NCI-H2107 (cell line): ENCODE data around the gene MMEL1.
"Not testable (repeated sequence)": the region's sequence is repeated elsewhere in the genome, so short reads cannot be mapped to it uniquely, and the experiment has no call there.

Source experiments
- DNase-seq: peaks from one replicate; lab custom pipeline; 2025; lab: John Stamatoyannopoulos, UW

Gene MMEL1, protein sequence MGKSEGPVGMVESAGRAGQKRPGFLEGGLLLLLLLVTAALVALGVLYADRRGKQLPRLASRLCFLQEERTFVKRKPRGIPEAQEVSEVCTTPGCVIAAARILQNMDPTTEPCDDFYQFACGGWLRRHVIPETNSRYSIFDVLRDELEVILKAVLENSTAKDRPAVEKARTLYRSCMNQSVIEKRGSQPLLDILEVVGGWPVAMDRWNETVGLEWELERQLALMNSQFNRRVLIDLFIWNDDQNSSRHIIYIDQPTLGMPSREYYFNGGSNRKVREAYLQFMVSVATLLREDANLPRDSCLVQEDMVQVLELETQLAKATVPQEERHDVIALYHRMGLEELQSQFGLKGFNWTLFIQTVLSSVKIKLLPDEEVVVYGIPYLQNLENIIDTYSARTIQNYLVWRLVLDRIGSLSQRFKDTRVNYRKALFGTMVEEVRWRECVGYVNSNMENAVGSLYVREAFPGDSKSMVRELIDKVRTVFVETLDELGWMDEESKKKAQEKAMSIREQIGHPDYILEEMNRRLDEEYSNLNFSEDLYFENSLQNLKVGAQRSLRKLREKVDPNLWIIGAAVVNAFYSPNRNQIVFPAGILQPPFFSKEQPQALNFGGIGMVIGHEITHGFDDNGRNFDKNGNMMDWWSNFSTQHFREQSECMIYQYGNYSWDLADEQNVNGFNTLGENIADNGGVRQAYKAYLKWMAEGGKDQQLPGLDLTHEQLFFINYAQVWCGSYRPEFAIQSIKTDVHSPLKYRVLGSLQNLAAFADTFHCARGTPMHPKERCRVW

DNA sequence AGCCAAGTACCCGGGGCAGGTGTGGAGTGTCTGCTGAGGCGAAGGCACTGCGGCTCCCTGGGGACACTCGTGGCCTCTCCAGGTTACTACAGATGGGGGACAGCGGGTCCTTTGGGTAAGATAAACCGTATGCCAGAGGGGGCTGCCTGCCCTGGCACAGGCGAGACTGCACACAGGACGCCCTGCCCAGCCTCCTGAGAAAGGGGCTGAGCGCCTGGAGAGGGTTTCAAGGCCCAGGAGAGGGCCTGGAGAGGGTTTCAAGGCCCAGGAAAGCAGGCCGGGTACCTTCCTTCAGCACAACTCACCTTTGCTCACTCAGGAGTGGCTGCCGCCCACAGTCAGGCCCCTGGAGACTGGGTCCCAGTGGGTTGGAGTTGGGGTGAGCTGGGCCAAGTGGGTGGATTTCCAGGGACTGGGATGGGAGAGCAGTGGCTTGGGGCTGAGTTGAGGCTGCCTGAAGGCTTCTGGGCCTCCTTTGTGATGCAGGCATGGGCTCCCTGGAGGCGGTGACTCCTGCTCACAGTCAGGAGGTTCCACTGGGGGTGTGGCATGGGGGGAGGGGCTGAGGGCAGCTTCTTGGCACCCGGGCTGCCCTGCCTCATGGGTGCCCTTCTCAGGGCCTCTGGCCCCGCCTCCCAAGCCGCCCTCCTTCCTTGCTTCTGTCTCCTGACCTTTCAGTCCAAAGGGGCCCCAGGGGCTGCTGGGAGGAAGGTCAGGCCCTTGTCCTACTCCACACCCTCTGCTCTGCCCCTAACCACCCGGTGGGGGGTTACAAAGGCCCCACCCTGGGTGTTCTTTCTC lies at the start of gene MMEL1:
MMEL1 (minus strand) TSS at position 456 of the 801 bp plus-strand sequence. CDS start 3,532 bp downstream, outside the sequence.
- no peak for DNase-seq

DNA sequence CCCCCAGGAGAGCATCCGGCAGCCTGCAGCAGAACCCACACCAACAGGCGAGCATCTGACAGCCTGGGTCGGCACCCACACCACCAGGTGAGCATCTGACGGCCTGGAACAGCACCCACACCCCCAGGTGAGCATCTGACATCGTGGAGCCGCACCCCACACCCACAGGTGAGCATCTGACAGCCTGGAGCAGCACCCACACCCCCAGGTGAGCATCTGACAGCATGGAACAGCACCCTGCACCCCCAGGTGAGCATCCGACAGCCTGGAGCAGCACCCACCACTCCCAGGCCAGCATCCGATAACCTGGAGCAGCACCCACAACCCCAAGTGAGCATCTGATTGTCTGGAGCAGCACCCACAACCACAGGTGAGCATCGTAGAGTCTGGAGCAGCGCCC lies 43.9 kb upstream of the MMEL1 start:
- not testable (repeated sequence) for DNase-seq

- DNase-seq: not testable (repeated sequence)
Observed at GRCh38 chr1:2671656-2672055, 38.8 kb upstream of the MMEL1 start.

DNA sequence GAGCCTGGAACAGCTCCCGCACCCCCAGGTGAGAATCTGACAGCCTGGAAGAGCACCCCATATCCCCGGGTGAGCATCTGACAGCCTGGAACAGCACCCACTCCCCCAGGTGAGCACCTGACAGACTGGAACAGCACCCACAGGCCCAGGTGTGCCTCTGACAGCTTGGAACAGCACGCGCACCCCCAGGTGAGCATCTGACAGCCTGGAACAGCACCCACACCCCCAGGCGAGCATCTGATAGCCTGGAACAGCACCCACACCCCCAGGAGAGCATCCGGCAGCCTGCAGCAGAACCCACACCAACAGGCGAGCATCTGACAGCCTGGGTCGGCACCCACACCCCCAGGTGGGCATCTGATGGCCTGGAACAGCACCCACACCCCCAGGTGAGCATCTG lies 27.0 kb upstream of the MMEL1 start:
- not testable (repeated sequence) for DNase-seq

GRCh38 chr1:2657909-2658308 lies 25.1 kb upstream of the MMEL1 start:
- not testable (repeated sequence) for DNase-seq

DNA sequence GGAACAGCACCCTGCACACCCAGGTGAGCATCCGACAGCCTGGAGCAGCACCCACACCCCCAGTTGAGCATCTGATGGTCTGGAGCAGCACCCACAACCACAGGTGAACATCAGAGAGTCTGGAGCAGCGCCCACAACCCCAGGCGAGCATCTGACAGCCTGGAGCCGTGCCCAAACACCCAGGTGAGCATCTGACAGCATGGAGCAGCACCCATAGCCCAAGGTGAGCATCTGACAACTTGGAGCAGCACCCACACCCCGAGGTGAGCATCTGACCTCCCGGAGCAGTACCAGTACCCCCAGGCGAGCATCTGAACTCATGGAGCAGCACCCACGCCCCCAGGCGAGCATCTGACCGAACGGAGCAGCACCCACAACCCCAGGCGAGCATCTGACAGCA lies 24.3 kb upstream of the MMEL1 start:
- not testable (repeated sequence) for DNase-seq

GRCh38 chr1:2655598-2656434 lies 23.0 kb upstream of the MMEL1 start:
- DNase-seq: not testable (repeated sequence)

DNA sequence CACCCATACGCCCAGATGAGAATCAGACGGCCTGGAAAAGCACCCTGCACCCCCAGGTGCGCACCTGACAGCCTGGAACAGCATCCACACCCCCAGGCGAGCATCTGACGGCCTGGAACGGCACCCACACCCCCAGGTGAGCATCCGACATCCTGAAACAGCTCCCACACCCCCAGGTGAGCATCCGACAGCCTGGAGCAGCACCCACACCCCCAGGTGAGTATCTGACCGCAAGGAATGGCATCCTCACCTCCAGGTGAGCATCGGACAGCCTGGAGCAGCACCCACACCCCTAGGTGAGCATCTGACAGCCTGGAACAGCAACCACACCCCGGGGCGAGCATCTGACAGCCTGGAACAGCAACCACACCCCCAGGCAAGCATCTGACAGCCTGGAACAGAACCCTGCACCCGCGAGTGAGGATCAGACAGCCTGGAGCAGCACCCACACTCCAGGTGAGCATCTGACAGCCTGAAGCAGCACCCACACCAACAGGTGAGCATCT lies 21.7 kb upstream of the MMEL1 start:
- DNase-seq: not testable (repeated sequence)

GRCh38 chr1:2653741-2654442 lies 21.1 kb upstream of the MMEL1 start:
- not testable (repeated sequence) for DNase-seq

GRCh38 chr1:2652926-2653571 lies 20.2 kb upstream of the MMEL1 start:
- not testable (repeated sequence) for DNase-seq

DNA sequence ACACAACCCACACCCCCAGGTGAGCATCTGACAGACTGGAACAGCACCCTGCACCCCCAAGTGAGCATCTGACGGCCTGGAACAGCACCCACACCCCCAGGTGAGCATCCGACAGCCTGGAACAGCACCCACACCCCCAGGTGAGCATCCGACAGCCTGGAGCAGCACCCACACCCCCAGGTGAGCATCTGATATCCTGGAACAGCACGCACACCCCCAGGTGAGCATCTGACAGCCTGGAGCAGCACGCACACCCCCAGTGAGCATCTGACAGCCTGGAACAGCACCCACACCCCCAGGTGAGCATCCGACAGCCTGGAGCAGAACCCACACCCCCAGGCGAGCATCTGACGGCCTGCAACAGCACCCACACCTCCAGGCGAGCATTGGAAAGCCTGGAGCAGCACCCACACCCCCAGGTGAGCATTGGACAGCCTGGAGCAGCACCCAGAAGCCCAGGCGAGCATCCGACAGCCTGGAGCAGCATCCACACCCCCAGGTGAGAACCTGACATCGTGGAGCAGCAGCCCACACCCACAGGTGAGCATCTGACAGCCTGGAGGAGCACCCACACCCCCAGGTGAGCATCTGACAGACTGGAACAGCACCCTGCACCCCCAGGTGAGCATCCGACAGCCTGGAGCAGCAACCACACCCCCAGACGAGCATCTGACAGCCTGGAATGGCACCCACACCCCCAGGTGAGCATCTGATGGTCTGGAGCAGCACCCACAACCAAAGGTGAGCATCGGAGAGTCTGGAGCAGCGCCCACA lies 19.5 kb upstream of the MMEL1 start:
- not testable (repeated sequence) for DNase-seq

GRCh38 chr1:2650967-2651645 lies 18.3 kb upstream of the MMEL1 start:
- DNase-seq: no peak

- no peak for DNase-seq
Observed at GRCh38 chr1:2646837-2647236, 14.0 kb upstream of the MMEL1 start.

GRCh38 chr1:2645776-2646175 lies 13.0 kb upstream of the MMEL1 start:
- DNase-seq: no peak

- DNase-seq: no peak
Observed at GRCh38 chr1:2645143-2645542, 12.3 kb upstream of the MMEL1 start.

DNA sequence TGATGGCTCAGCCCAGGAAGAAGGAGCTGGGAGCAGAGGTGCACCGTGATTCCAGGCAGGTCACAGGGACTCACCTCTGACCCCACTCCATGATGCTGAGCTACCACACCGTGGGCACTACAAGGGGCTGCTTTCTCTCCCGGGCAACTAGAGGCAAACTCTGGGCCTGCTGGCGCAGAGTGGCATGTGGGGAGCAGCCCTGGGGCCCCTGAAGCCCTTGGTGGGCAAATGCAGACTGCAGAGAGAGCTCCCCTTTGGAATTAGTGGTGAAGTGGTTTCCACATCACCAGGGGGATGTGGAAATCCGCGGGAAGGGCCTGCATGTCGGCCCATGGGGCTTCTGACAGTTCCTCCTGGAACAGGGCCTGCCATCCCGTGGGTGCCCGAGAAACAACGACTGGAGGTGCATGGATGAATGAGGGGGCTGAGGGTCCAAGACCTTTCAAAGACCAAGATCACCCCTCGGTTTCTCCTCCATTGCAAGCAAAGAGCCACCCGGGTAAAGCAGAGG lies 11.8 kb upstream of the MMEL1 start:
- no peak for DNase-seq

DNA sequence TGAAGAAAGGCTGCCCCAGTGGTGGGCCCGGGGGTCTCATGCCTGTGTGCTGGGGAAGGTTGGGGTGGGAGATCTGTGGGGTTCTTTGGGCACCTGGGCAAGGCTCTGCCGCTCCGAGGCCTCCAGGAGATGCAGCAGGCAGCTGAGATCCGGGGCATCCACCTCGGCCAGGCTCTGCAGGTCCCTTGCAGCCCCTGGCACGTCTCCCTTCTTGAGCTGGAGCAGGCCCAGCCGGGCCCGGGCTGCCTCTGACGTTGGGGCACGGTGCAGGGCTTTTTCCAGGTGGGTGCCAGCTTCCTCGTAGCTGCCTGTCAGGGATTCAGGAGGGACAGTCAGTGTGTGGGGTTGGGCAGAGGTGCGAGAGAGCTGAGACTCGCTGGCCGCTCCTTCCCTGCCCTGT lies 11.4 kb upstream of the MMEL1 start:
- DNase-seq: no peak

GRCh38 chr1:2643414-2644077 lies 10.7 kb upstream of the MMEL1 start:
- DNase-seq: no peak
